ENCODE results near the gene MRPL10.

MRPL10 gene

DNA sequence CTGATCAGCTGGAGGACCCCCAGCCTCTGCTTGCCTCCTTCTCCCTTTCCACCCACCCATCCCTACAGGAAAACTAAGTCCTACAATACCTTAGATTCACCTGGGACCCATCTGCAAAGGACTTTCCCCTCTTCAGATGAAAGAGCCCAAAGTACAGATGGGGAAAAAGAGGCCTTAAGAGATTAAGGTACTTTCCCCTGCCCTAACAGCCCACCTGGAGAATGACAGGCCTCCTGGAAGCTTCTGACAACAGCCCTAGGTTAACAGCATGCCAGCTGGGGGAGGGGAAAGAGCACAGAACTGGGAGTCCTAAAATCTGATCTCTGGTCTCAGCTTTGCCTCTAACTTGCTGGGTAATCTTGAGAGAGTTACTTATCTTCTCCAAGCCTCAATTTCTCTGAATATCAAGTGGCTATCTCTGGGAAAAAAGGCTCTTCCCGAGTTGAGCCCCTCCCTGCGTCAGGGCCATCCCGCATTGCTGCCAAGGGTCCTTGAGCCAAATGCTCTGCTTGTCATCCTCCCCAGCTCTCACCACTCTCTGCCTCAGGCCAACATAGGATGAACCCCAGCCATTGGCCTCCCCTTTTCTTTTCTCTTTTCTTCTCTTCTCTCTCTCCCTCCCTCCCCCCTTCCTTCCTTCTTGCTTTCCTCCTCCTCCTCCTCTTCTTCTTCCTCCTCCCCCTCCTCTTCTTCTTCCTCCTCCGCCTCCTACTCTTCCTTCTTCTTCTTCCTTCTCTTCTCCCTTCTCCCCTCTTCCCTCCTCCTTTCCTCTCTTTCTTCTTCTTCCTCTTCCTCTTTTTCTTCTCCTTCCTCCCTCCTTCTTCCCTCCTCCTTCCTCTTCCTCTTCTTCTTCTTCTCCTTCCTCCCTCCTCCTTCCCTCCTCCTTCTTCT lies 42.1 kb upstream of the MRPL10 start:
- TF ChIP-seq EZH2phosphoT487 (IDR thresholded peaks at IDR 0.05; ENCODE audit: borderline replicate concordance): no peak
- TF ChIP-seq, protein P1, sequence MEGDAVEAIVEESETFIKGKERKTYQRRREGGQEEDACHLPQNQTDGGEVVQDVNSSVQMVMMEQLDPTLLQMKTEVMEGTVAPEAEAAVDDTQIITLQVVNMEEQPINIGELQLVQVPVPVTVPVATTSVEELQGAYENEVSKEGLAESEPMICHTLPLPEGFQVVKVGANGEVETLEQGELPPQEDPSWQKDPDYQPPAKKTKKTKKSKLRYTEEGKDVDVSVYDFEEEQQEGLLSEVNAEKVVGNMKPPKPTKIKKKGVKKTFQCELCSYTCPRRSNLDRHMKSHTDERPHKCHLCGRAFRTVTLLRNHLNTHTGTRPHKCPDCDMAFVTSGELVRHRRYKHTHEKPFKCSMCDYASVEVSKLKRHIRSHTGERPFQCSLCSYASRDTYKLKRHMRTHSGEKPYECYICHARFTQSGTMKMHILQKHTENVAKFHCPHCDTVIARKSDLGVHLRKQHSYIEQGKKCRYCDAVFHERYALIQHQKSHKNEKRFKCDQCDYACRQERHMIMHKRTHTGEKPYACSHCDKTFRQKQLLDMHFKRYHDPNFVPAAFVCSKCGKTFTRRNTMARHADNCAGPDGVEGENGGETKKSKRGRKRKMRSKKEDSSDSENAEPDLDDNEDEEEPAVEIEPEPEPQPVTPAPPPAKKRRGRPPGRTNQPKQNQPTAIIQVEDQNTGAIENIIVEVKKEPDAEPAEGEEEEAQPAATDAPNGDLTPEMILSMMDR (conservative IDR thresholded peaks at IDR 0.05; ENCODE audit: low read length): no peak
- no peaks in the 10 kb centered on the region for H4K20me1 ChIP-seq (ENCODE audit: insufficient read depth, low read length, poor library complexity, severe bottlenecking)
- H3K4me2 ChIP-seq (ENCODE audit: low read depth, low read length, poor library complexity, severe bottlenecking): no peak overlapping the region
- no peaks in the 10 kb centered on the region for H3K36me3 ChIP-seq (ENCODE audit: insufficient read depth, low read length)
- no peak overlapping the region for H3K4me3 ChIP-seq (ENCODE audit: low read length, poor library complexity, severe bottlenecking)
- no peaks in the 10 kb centered on the region for H3K9me3 ChIP-seq (ENCODE audit: insufficient read depth, low read depth, low read length)
- H3K79me2 ChIP-seq (ENCODE audit: insufficient read depth, low read length): no peaks in the 10 kb centered on the region
- H3K9me2 ChIP-seq (replicated peaks; ENCODE audit: low read depth, low read length): no peaks in the 10 kb centered on the region
- H3K27me3 ChIP-seq (ENCODE audit: insufficient read depth, low read length, poor library complexity, severe bottlenecking): no peaks in the 10 kb centered on the region
- H2AFZ ChIP-seq (ENCODE audit: low read length): no peak overlapping the region
- H3K4me1 ChIP-seq (ENCODE audit: insufficient read depth, low read length, poor library complexity, severe bottlenecking): no peaks in the 10 kb centered on the region
- H3K9ac ChIP-seq (ENCODE audit: low read depth, low read length, poor library complexity, severe bottlenecking): no peak overlapping the region
- no peaks in the 10 kb centered on the region for H3F3A ChIP-seq (ENCODE audit: low read depth)

DNA sequence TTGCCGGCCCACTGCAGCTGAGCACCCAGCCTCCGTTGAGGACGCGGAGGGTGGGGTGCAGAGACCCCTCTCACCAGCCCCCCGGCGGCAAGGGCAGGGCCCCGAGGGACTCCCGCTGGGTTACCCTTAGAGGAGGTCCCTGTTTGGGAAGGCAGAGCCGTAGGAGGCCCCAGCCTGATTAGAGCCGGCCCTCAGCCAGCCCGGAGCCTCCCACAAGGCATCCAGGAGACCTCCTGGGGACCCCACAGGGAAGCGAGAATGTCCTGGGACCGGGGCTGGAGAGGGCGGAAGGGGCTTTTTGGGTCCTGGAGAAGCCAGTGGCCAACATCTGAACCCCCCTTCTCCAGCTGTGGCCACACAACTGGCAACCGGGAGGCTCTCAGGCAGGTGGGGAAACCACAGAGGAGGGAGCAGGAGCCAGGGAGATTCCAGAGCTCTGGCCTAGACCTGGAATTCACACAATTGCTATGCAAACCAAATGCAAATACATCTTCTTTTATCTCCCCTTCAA lies 41.4 kb upstream of the MRPL10 start:
- no peak overlapping the region for H3K4me2 ChIP-seq (ENCODE audit: low read depth, low read length, poor library complexity, severe bottlenecking)
- no peaks in the 10 kb centered on the region for H3K9me3 ChIP-seq (ENCODE audit: insufficient read depth, low read depth, low read length)
- H4K20me1 ChIP-seq (ENCODE audit: insufficient read depth, low read length, poor library complexity, severe bottlenecking): no peaks in the 10 kb centered on the region
- no peaks in the 10 kb centered on the region for H3K36me3 ChIP-seq (ENCODE audit: insufficient read depth, low read length)
- TF ChIP-seq, protein P1 (conservative IDR thresholded peaks at IDR 0.05; ENCODE audit: low read length): no peak
- H3K9me2 ChIP-seq (replicated peaks; ENCODE audit: low read depth, low read length): no peaks in the 10 kb centered on the region
- H2AFZ ChIP-seq (ENCODE audit: low read length): no peak overlapping the region
- H3K79me2 ChIP-seq (ENCODE audit: insufficient read depth, low read length): no peaks in the 10 kb centered on the region
- no peak overlapping the region for H3K4me3 ChIP-seq (ENCODE audit: low read length, poor library complexity, severe bottlenecking)
- no peaks in the 10 kb centered on the region for H3F3A ChIP-seq (ENCODE audit: low read depth)
- H3K9ac ChIP-seq (ENCODE audit: low read depth, low read length, poor library complexity, severe bottlenecking): no peak overlapping the region
- no peaks in the 10 kb centered on the region for H3K4me1 ChIP-seq (ENCODE audit: insufficient read depth, low read length, poor library complexity, severe bottlenecking)
- H3K27me3 ChIP-seq (ENCODE audit: insufficient read depth, low read length, poor library complexity, severe bottlenecking): no peaks in the 10 kb centered on the region

DNA sequence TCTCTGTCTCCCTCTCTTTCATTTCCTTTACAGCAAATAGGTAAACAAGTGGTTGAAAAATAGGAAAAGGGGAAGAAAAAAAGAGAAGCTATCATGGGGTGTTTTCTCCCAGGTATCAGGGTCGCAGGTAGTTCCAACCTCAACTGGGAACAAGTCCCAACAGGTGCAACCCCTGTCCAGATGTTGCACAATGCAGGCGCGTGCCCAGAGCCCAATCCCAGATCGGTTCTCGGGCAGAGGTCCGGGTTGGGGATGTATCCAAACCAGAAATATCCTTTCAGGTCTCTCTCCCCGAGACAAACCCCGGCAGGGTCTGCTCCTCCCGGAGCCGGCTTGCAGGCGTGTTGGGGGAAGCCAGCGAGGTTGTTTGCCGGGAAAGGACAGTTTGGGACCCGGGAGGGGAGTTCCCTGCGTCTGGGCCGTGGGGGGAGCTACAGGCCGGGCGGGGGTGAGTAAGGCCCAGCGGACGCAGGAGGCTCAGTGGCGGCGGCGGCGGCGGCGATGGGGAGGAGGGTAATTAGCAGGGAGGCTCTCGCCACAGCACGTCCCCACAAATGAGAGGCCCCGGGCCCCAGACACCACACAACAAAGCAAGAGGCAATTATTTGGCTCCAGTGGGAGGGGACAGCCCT lies 40.8 kb upstream of the MRPL10 start:
- TF ChIP-seq, protein P1 (conservative IDR thresholded peaks at IDR 0.05; ENCODE audit: low read length): no peak
- TF ChIP-seq EZH2phosphoT487 (IDR thresholded peaks at IDR 0.05; ENCODE audit: borderline replicate concordance): no peak
- H2AFZ ChIP-seq (ENCODE audit: low read length): no peak overlapping the region
- no peaks in the 10 kb centered on the region for H3K36me3 ChIP-seq (ENCODE audit: insufficient read depth, low read length)
- no peaks in the 10 kb centered on the region for H3K4me1 ChIP-seq (ENCODE audit: insufficient read depth, low read length, poor library complexity, severe bottlenecking)
- no peak overlapping the region for H3K4me3 ChIP-seq (ENCODE audit: low read length, poor library complexity, severe bottlenecking)
- H3K9me2 ChIP-seq (replicated peaks; ENCODE audit: low read depth, low read length): no peaks in the 10 kb centered on the region
- no peaks in the 10 kb centered on the region for H3F3A ChIP-seq (ENCODE audit: low read depth)
- H3K9me3 ChIP-seq (ENCODE audit: insufficient read depth, low read depth, low read length): no peaks in the 10 kb centered on the region
- H3K9ac ChIP-seq (ENCODE audit: low read depth, low read length, poor library complexity, severe bottlenecking): no peak overlapping the region
- no peaks in the 10 kb centered on the region for H3K27me3 ChIP-seq (ENCODE audit: insufficient read depth, low read length, poor library complexity, severe bottlenecking)
- H3K79me2 ChIP-seq (ENCODE audit: insufficient read depth, low read length): no peaks in the 10 kb centered on the region
- no peaks in the 10 kb centered on the region for H4K20me1 ChIP-seq (ENCODE audit: insufficient read depth, low read length, poor library complexity, severe bottlenecking)
- H3K4me2 ChIP-seq (ENCODE audit: low read depth, low read length, poor library complexity, severe bottlenecking): no peak overlapping the region

Measured in Loucy (cell line).